ENCODE data around the gene TFPI2.

TFPI2 gene

DNA sequence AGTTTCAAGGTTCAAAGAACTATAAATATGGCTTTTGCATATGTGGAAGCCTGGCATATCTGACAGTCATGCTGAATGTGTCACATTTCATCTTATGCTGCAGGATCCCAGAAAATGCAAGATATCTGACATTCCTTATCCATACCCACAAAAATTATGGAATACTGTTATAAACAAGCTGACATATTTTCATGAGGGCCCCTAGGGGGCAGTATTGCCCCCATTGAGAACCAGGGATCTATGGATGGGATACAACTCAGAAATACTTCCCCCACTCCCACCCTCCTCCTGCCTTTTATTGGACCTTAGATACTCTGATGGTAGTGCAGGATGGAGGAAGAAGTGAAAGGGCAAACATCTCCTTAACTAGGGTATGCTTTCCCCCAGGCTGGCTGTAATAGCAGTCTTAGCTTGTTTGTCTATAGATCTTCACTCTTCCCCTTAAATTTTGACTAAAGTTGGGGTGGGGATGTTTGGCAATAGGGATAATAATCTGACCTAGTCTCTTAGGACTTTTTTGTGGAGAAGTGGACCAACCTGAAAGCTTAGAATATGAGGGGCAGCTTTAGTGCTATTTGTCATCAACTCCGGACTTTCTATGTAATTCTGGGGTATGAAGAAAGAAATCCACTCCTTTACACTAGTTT is 12.3 kb upstream of the TFPI2 start:
- DNase-seq = no peak

GRCh38 chr7:93897680-93898079 is 7.1 kb upstream of the TFPI2 start:
- no peak for DNase-seq

DNA sequence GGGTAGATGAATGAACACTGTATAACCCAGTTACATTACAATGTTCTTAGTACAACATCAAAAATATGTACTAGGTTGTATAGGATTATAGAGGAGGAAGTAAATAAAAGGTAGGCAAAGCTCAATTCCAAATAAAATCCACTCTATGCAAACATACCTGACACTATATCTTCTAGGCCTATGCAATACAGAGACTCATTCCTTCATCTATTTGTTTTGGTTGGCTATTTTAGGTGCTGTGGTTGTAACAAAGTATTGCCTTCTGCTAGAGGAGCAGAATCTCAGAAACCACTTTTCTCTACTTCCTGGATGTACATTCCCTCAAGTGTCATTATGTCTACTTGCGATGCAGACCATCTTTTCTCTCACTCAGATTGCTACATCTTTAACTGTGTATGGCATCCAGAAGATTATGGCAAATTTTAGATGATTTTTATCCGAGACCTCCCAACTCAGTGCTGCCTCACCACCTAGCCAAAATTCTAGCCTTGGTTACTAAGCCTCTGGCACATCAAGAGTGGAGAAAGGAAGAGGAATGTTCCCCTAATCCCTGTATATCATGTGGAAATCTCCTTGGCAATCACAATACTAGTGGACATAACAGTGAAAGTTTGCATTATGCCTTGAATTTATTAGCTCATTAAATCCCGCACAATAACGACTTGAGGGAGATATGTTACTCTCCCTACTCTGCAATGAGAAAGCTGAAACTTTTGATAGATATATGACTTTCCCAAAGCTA is 5.5 kb upstream of the TFPI2 start:
- no peak for DNase-seq

- DNase-seq = no peak
These were observed 4.5 kb upstream of the TFPI2 start for GRCh38 chr7:93894966-93895640.

GRCh38 chr7:93894426-93894825 is 3.9 kb upstream of the TFPI2 start:
- DNase-seq = no peak

GRCh38 chr7:93890041-93890463 is 501 bp downstream of the TFPI2 start:
- no peak for DNase-seq

DNA sequence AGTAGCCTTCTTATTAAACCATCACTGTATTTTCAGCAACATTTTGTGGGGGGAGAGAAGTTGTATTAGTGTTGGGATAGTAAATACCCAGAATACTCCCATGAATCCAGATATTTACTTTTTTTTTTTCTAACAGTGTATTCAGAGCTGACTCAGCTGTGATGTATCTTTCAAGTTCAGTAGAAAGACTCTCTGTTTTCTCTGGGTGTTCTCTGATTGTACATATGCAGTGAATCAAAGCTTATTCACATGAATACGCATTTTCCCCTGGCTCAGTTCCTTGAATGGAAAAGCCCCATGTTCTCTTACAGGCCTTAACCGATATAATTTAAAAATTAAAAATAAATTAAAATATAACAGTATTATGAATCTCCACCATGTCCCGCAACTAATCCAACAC is 1.3 kb downstream of the TFPI2 start:
- DNase-seq = no peak

DNA sequence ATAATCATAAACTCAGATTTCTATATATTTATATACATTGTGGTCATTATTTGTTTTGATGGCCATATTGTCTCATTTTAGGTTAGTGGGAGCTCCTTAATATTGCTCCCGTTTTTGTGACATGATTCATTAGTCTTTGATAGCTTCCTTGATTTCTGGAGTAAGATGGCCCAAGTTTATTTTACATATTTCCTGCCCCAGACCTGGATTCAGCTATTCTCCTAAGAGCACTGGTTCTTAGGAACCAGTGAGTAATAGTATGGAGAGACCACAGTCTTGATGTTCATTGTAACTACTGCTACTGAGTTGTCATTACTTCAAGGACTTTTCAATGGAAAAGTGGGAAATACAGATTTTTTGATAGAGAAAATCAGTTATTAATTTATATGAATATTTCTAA is 6.0 kb downstream of the TFPI2 start:
- no peak for DNase-seq

DNA sequence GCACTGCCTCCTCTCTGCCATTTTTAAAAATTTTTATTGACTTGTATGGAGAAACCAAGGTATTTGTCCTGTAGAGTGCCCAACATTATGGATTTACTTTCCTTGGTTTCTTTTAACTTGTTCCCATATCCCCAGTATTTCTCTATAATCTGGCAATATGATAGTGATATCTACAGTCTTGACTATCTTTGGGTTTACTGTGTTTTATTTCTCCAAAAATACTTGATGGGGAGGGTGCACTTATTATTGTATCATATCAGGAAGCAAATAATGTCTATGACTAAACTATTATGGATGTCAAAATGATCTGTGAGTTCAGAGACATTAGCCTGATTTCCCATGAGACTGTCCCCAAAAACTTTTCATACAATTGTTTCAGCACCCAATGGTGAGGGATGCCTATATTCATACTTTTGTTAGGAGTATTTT is 6.6 kb downstream of the TFPI2 start:
- no peak for DNase-seq

DNA sequence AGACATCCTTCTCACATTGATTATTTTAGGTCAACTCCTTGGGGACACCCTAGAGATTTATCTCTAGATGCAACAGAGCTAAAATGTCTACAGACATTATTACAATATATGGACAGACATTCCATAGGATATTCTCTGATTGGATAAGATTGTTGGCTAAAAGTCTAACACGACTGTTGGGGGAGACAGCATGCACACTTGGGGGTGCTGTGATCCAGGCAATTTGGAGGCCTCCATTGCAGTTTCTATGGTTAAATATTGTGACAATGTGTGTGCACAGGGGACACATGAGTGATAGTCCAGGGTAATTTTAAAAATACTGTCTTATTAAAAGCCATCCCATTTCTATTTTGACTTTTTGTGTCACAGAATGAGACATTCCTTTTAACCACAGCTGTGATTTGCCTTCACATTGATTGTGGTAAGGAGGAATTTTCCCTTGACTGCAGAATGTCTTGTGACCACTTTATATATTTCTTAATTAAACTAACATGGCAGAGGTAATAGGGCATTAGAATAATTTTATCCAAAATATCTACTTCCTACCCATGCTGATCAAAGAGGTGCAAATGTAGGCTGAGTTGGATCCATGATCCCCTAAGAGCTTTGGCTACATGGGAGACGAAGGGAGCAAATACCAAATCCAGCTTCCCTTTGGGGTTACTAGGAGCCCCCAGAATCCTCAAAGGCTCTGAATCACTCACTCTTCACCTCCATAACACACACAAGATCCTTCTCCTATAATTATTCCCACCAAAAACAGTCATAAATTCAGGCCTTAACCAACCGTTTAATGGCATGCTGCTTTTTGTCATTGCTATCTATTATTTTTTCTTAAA is 7.3 kb downstream of the TFPI2 start:
- no peak for DNase-seq

DNA sequence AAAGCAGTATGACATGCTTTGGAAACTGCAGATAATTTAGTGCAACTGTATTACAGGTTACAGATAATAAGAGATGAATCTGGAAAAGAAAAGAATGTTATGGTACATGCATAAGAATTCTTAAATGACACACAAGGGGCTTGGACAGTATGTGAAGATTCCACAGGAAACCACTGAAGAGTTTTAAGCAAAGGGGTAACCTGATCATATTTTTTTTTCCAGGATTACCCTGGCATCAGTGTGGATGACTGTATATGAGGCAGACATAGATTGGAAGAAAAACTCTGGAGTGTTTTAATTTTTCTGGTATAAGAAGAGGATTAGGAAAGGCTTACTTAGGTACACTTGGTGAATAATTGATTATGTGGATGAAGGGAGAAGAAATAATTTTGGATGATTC is 8.1 kb downstream of the TFPI2 start:
- DNase-seq = no peak

GRCh38 chr7:93879356-93879755 is 11.2 kb downstream of the TFPI2 start:
- DNase-seq = no peak

DNA sequence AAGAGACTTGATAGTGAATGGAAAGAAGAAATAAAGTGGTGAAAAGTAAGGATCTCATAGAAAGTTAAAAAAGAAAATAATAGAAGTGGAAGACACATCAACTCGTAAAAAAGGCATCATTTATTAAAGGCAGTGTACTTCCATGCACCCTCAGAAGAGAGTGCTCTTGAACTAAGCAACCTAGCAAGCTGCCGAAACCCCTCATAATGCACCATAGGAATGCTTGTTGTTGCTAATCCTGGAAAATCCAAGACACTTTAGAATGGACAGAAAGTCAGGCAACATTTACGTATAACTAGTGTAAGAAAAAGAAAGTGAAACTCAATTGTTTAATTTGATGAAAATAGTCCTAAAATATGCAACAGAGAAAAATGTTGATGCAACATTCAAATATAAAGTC is 12.8 kb downstream of the TFPI2 start:
- no peak for DNase-seq

GRCh38 chr7:93873998-93874574 is 16.5 kb downstream of the TFPI2 start:
- DNase-seq = no peak

GRCh38 chr7:93866886-93867285 is 23.7 kb downstream of the TFPI2 start:
- DNase-seq = no peak

DNA sequence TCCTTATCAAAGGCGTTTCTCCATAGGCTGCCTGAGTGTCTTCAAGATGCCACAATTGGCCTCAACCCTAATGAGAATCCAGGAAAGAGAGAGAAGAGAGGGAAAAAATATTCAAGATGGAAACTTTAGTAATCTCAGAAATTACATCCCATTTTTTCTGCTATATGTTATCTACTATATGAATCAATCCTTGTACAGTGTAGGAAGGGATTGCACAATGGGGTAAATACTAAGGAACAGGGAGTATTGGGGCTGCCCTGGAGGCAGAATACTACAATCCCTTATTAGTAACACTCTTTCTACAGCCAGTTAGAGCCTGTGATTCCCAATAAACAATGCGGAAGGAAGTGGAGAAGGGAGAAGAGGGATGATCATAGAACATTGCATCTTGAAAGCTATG is 27.9 kb downstream of the TFPI2 start:
- DNase-seq = no peak

GRCh38 chr7:93861325-93861949 is 29.1 kb downstream of the TFPI2 start:
- DNase-seq = no peak

- no peak for DNase-seq
These were observed 30.3 kb downstream of the TFPI2 start for GRCh38 chr7:93860261-93860660.

- no peak for DNase-seq
These were observed 31.7 kb downstream of the TFPI2 start for GRCh38 chr7:93858857-93859256.

- no peak for DNase-seq
These were observed 34.2 kb downstream of the TFPI2 start for GRCh38 chr7:93856323-93856722.

- no peak for DNase-seq
These were observed 34.8 kb downstream of the TFPI2 start for GRCh38 chr7:93855797-93856196.

DNA sequence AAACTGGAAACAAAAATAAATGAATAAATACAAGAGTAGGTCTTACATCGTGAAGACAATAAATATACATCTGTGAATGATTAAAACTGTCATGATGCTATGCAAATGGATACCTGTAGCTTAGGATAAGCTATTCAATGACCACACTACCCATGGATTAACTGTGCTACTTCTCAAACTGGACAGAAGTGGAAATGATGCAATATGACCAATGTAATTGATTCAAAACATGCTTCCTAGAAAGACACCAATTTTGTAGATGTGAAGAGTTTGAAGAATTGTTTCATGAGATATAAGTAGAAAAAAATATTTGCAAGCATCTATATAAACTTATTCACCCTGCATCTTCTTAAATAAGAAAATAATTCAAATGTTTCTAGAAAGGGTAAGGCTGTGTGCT is 36.1 kb downstream of the TFPI2 start:
- DNase-seq = no peak

Measured in NK-92 treated with Interleukin-12 subunit alpha and Interleukin-12 subunit beta, amount 100 ng/mL, for 24 hours (cell line).